IMR-90 (cell line): Measurements from ENCODE around the gene OR13J1.

Experiments
- CEBPB ChIP-seq: IDR thresholded peaks from 2 replicates; pipeline ENCODE4 v1.6.1; 2012; ENCODE audit warnings: low read depth, low read length, improper control_type of control experiment
- CTCF ChIP-seq: conservative IDR thresholded peaks from 2 replicates; pipeline ENCODE4 v1.5.1; 2012; ENCODE audit warnings: mild to moderate bottlenecking, low read depth, low read length, improper control_type of control experiment
- FOS ChIP-seq: fragments of 150-350 bp; IDR thresholded peaks from 2 replicates; pipeline ENCODE4 v1.6.1; 2016; ENCODE audit warnings: low read depth, low read length
- MXI1 ChIP-seq: IDR thresholded peaks from 2 replicates; pipeline ENCODE4 v1.6.1; 2012; ENCODE audit warnings: low read depth, mild to moderate bottlenecking, low read length, moderate library complexity, borderline replicate concordance
- POLR2A ChIP-seq: IDR thresholded peaks from 2 replicates; pipeline ENCODE4 v1.6.1; 2012; ENCODE audit warnings: mild to moderate bottlenecking, low read depth, low read length
- RCOR1 ChIP-seq: IDR thresholded peaks from 2 replicates; pipeline ENCODE4 v1.6.1; 2012; ENCODE audit warnings: mild to moderate bottlenecking, low read length, improper control_type of control experiment; ENCODE audit not compliant: insufficient replicate concordance
- RFX5 ChIP-seq: IDR thresholded peaks from 2 replicates; pipeline ENCODE4 v1.8.0; 2012; ENCODE audit warnings: low read depth, mild to moderate bottlenecking, low read length, moderate library complexity
- USF2 ChIP-seq: fragments of 150-350 bp; IDR thresholded peaks from 2 replicates; pipeline ENCODE4 v1.6.1; 2017; ENCODE audit warnings: mild to moderate bottlenecking, antibody characterized with exemption, low read length, low read depth

GRCh38 chr9:35870351-35870923 is at the start of gene OR13J1:
- no peak for TF ChIP-seq CTCF
- no peak for TF ChIP-seq USF2
- TF ChIP-seq CEBPB = no peak
- TF ChIP-seq POLR2A = no peak
- no peak for TF ChIP-seq FOS
- TF ChIP-seq RFX5 = no peak
- TF ChIP-seq RCOR1 = no peak
- TF ChIP-seq MXI1 = no peak
